ENCODE results near the gene RELB. TPM values are rescaled to one million over a fixed set of nuclear protein-coding genes. Genes with fewer than 3 reads are reported as not detected.

RELB gene
- total and polyA plus RNA-seq, 10 of the 15 experiments (the other 5 are each of a cell fraction or from before 2014, with no cell fraction given): 0.66 to 43.8 (median 12.8) TPM

DNA sequence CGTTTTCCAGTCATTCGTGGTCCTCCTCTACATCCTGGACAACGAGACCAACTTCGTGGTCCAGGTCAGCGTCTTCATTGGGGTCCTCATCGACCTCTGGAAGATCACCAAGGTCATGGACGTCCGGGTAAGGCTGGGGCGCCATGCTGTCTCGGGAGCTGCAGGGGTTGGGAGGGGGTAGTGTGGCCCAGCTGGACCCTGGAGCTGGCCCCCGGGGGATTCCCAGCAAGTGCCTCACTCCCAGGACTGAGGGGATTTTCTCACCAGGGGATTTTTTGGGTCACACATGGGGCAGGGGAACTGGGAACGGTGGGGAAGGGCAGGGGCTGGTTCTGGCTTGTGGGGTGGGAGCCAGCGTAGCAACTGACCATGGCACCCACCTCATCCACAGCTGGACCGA, 10.8 kb upstream of the RELB start (continued):
- TF ChIP-seq, protein P1, sequence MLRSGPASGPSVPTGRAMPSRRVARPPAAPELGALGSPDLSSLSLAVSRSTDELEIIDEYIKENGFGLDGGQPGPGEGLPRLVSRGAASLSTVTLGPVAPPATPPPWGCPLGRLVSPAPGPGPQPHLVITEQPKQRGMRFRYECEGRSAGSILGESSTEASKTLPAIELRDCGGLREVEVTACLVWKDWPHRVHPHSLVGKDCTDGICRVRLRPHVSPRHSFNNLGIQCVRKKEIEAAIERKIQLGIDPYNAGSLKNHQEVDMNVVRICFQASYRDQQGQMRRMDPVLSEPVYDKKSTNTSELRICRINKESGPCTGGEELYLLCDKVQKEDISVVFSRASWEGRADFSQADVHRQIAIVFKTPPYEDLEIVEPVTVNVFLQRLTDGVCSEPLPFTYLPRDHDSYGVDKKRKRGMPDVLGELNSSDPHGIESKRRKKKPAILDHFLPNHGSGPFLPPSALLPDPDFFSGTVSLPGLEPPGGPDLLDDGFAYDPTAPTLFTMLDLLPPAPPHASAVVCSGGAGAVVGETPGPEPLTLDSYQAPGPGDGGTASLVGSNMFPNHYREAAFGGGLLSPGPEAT (IDR thresholded peaks at IDR 0.05; ENCODE audit: low read depth): 0 out of 2 replicates have a peak, but pooled peaks have one; percentile 51
- TF ChIP-seq SPI1 (IDR thresholded peaks at IDR 0.05; ENCODE audit: borderline replicate concordance, insufficient read depth, low read depth, low read length) (peak; percentile 43; the same call in 1 of the 2 replicates), CBFB (IDR thresholded peaks at IDR 0.05; ENCODE audit: low read depth) (no peak), RELA (IDR thresholded peaks at IDR 0.05; ENCODE audit: borderline replicate concordance, partially characterized antibody) (peak; percentile 28), NBN (IDR thresholded peaks at IDR 0.05) (no peak), TCF12 (IDR thresholded peaks at IDR 0.05; ENCODE audit: low read depth, low read length) (0 out of 2 replicates have a peak, but pooled peaks have one; percentile 31), KAT2A (conservative IDR thresholded peaks at IDR 0.05; ENCODE audit: control insufficient read depth, low read depth, low read length) (no peak), ZNF622 (IDR thresholded peaks at IDR 0.05) (no peak), HDGF (IDR thresholded peaks at IDR 0.05) (no peak), TCF3 (IDR thresholded peaks at IDR 0.05; ENCODE audit: borderline replicate concordance, insufficient read depth, low read depth, low read length) (no peak), ETV6 (conservative IDR thresholded peaks at IDR 0.05 in 1 of 2, IDR thresholded peaks at IDR 0.05 in 1 of 2; ENCODE audit: borderline replicate concordance in 1 of 2, low read depth in 1 of 2) (no peak), SIN3A (IDR thresholded peaks at IDR 0.05; ENCODE audit: low read depth, low read length) (no peak), ZBED1 (IDR thresholded peaks at IDR 0.05; ENCODE audit: borderline replicate concordance) (no peak), SREBF2 (IDR thresholded peaks at IDR 0.05; ENCODE audit: low read length) (no peak), IKZF1 (conservative IDR thresholded peaks at IDR 0.05) (0 out of 2 replicates have a peak, but pooled peaks have one; percentile 41), MEF2B (IDR thresholded peaks at IDR 0.05; ENCODE audit: partially characterized antibody, poor library complexity, severe bottlenecking) (peak; percentile 59), NR2C1 (IDR thresholded peaks at IDR 0.05) (no peak), NRF1 (conservative IDR thresholded peaks at IDR 0.05; ENCODE audit: low read depth, low read length) (no peak)
- TF ChIP-seq, protein P2, sequence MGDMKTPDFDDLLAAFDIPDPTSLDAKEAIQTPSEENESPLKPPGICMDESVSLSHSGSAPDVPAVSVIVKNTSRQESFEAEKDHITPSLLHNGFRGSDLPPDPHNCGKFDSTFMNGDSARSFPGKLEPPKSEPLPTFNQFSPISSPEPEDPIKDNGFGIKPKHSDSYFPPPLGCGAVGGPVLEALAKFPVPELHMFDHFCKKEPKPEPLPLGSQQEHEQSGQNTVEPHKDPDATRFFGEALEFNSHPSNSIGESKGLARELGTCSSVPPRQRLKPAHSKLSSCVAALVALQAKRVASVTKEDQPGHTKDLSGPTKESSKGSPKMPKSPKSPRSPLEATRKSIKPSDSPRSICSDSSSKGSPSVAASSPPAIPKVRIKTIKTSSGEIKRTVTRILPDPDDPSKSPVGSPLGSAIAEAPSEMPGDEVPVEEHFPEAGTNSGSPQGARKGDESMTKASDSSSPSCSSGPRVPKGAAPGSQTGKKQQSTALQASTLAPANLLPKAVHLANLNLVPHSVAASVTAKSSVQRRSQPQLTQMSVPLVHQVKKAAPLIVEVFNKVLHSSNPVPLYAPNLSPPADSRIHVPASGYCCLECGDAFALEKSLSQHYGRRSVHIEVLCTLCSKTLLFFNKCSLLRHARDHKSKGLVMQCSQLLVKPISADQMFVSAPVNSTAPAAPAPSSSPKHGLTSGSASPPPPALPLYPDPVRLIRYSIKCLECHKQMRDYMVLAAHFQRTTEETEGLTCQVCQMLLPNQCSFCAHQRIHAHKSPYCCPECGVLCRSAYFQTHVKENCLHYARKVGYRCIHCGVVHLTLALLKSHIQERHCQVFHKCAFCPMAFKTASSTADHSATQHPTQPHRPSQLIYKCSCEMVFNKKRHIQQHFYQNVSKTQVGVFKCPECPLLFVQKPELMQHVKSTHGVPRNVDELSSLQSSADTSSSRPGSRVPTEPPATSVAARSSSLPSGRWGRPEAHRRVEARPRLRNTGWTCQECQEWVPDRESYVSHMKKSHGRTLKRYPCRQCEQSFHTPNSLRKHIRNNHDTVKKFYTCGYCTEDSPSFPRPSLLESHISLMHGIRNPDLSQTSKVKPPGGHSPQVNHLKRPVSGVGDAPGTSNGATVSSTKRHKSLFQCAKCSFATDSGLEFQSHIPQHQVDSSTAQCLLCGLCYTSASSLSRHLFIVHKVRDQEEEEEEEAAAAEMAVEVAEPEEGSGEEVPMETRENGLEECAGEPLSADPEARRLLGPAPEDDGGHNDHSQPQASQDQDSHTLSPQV (IDR thresholded peaks at IDR 0.05): no peak
- TF ChIP-seq, protein P3, sequence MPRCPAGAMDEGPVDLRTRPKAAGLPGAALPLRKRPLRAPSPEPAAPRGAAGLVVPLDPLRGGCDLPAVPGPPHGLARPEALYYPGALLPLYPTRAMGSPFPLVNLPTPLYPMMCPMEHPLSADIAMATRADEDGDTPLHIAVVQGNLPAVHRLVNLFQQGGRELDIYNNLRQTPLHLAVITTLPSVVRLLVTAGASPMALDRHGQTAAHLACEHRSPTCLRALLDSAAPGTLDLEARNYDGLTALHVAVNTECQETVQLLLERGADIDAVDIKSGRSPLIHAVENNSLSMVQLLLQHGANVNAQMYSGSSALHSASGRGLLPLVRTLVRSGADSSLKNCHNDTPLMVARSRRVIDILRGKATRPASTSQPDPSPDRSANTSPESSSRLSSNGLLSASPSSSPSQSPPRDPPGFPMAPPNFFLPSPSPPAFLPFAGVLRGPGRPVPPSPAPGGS (IDR thresholded peaks at IDR 0.05; ENCODE audit: borderline replicate concordance, insufficient read depth, low read depth, low read length, poor library complexity, severe bottlenecking): no peak
- TF ChIP-seq, protein P4, sequence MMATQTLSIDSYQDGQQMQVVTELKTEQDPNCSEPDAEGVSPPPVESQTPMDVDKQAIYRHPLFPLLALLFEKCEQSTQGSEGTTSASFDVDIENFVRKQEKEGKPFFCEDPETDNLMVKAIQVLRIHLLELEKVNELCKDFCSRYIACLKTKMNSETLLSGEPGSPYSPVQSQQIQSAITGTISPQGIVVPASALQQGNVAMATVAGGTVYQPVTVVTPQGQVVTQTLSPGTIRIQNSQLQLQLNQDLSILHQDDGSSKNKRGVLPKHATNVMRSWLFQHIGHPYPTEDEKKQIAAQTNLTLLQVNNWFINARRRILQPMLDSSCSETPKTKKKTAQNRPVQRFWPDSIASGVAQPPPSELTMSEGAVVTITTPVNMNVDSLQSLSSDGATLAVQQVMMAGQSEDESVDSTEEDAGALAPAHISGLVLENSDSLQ (IDR thresholded peaks at IDR 0.05): no peak
